OCI-LY1 (cell line): ENCODE results near the gene SPANXD.
"Not testable (repeated sequence)": the region's sequence is repeated elsewhere in the genome, so short reads cannot be mapped to it uniquely, and the experiment has no call there.

Experiments
- H2AFZ ChIP-seq: fragments of 200-600 bp; sonication (generic), shearing (Covaris generic); 2 replicates; pipeline ENCODE4 v1.6.0; 2014; ENCODE audit warnings: antibody characterized with exemption, mild to moderate bottlenecking, low read length
- H3F3A ChIP-seq: fragments of 200-600 bp; sonication (generic), shearing (Covaris generic); 2 replicates; pipeline ENCODE4 v1.6.0; 2014; ENCODE audit warnings: mild to moderate bottlenecking, antibody characterized with exemption, low read length, moderate library complexity; ENCODE audit not compliant: insufficient read depth
- H3K27ac ChIP-seq: fragments of 200-600 bp; sonication (generic); 2 replicates; pipeline ENCODE4 v1.5.1; 2014; ENCODE audit warnings: low read length, mixed run types, mild to moderate bottlenecking, low read depth; ENCODE audit not compliant: poor library complexity, severe bottlenecking
- H3K27me3 ChIP-seq: fragments of 200-600 bp; sonication (generic); 2 replicates; pipeline ENCODE4 v1.6.0; 2014; ENCODE audit warnings: antibody characterized with exemption, mild to moderate bottlenecking, low read length, moderate library complexity; ENCODE audit not compliant: insufficient read depth
- H3K36me3 ChIP-seq: fragments of 200-600 bp; sonication (generic); 2 replicates; pipeline ENCODE4 v1.6.1; 2014; ENCODE audit warnings: mild to moderate bottlenecking, antibody characterized with exemption, low read length, moderate library complexity, mixed read lengths; ENCODE audit not compliant: insufficient read depth
- H3K4me1 ChIP-seq: fragments of 200-600 bp; sonication (generic); 2 replicates; pipeline ENCODE4 v1.5.1; 2014; ENCODE audit warnings: mild to moderate bottlenecking, low read length, moderate library complexity; ENCODE audit not compliant: insufficient read depth, severe bottlenecking
- H3K4me2 ChIP-seq: fragments of 200-600 bp; sonication (generic), shearing (Covaris generic); 2 replicates; pipeline ENCODE4 v1.6.1; 2014; ENCODE audit warnings: low read length
- H3K4me3 ChIP-seq: fragments of 200-600 bp; sonication (generic); 2 replicates; pipeline ENCODE4 v1.5.1; 2014; ENCODE audit warnings: low read length, low read depth, mild to moderate bottlenecking, mixed read lengths; ENCODE audit not compliant: poor library complexity, severe bottlenecking
- H3K79me2 ChIP-seq: fragments of 200-600 bp; shearing (Covaris generic); 2 replicates; pipeline ENCODE4 v1.6.1; 2016; ENCODE audit warnings: mixed run types, low read length, mixed read lengths; ENCODE audit not compliant: insufficient read depth
- H3K9ac ChIP-seq: fragments of 200-600 bp; sonication (generic), shearing (Covaris generic); 2 replicates; pipeline ENCODE4 v1.6.1; 2014; ENCODE audit warnings: mild to moderate bottlenecking, low read length, mixed read lengths
- H3K9me2 ChIP-seq: fragments of 200-600 bp; sonication (generic), shearing (Covaris generic); 2 replicates; pipeline ENCODE4 v1.6.1; 2014; ENCODE audit warnings: low read depth, mild to moderate bottlenecking, low read length, mixed read lengths
- H3K9me3 ChIP-seq: fragments of 200-600 bp; shearing (Covaris generic); 2 replicates; pipeline ENCODE4 v1.6.1; 2014; ENCODE audit warnings: low read length, mixed read lengths
- H4K20me1 ChIP-seq: fragments of 200-600 bp; sonication (generic), shearing (Covaris generic); 2 replicates; pipeline ENCODE4 v1.6.0; 2016; ENCODE audit warnings: mild to moderate bottlenecking, low read length; ENCODE audit not compliant: insufficient read depth
- CTCF ChIP-seq: fragments of 200-600 bp; sonication (generic), shearing (Covaris generic); IDR thresholded peaks from 2 replicates; pipeline ENCODE4 v1.5.1; 2017; ENCODE audit warnings: mild to moderate bottlenecking, antibody characterized with exemption, low read length, moderate library complexity, mixed read lengths
- EZH2 ChIP-seq: fragments of 200-600 bp; sonication (generic), shearing (Covaris generic); IDR thresholded peaks from 2 replicates; pipeline ENCODE4 v1.8.0; 2017; ENCODE audit warnings: borderline replicate concordance, mixed run types, mild to moderate bottlenecking, antibody characterized with exemption, low read length, moderate library complexity, mixed read lengths

The SPANXD gene

GRCh38 chrX:141698639-141699038 lies at the start of gene SPANXD:
Gene SPANXD, minus strand, starts transcription at chrX:141698739. Its CDS starts 334 bp downstream, at chrX:141698405.
- H3K9me2 ChIP-seq, H3F3A ChIP-seq, H3K9ac ChIP-seq, H3K36me3 ChIP-seq, H4K20me1 ChIP-seq, H3K4me2 ChIP-seq, H3K27ac ChIP-seq, H3K4me3 ChIP-seq, H3K4me1 ChIP-seq, H3K79me2 ChIP-seq, H3K9me3 ChIP-seq, H3K27me3 ChIP-seq, H2AFZ ChIP-seq: not testable (repeated sequence)

- Histone ChIP-seq H3K9ac (no peak overlapping the region), H3K4me2 (no peak overlapping the region), H3K79me2 (no peaks in the 10 kb centered on the region)
These were observed 44.1 kb upstream of the SPANXD start for GRCh38 chrX:141742666-141743065.

GRCh38 chrX:141736656-141737055 lies 38.1 kb upstream of the SPANXD start:
- Histone ChIP-seq H3K27me3 (no peaks in the 10 kb centered on the region), H3K9me2 (no peaks in the 10 kb centered on the region), H3K9ac (no peak overlapping the region), H3K9me3 (no peaks in the 10 kb centered on the region), H4K20me1 (no peaks in the 10 kb centered on the region), H3K4me3 (no peak overlapping the region), H3K4me1 (no peaks in the 10 kb centered on the region), H3K27ac (no peak overlapping the region), H3F3A (no peaks in the 10 kb centered on the region), H3K36me3 (no peaks in the 10 kb centered on the region), H2AFZ (no peak overlapping the region), H3K4me2 (no peak overlapping the region), H3K79me2 (no peaks in the 10 kb centered on the region)
- TF ChIP-seq EZH2 (no peak), CTCF (no peak)

More at GRCh38 chrX:141742666-141743065, 44.1 kb upstream of the SPANXD start:
- Histone ChIP-seq H3K9me3 (no peaks in the 10 kb centered on the region), H4K20me1 (no peaks in the 10 kb centered on the region), H3K9me2 (no peaks in the 10 kb centered on the region), H3K4me3 (no peak overlapping the region), H3K4me1 (no peaks in the 10 kb centered on the region), H3K27me3 (no peaks in the 10 kb centered on the region), H3F3A (no peaks in the 10 kb centered on the region), H3K36me3 (no peaks in the 10 kb centered on the region), H2AFZ (no peak overlapping the region), H3K27ac (no peak overlapping the region)
- TF ChIP-seq EZH2, result no peak
- TF ChIP-seq CTCF, result no peak

GRCh38 chrX:141733371-141733770 lies 34.8 kb upstream of the SPANXD start:
- H3K27me3 ChIP-seq, result no peaks in the 10 kb centered on the region
- H3K4me2 ChIP-seq, result no peak overlapping the region
- H3K36me3 ChIP-seq, result no peaks in the 10 kb centered on the region
- H2AFZ ChIP-seq, result no peak overlapping the region
- no peak overlapping the region for H3K9ac ChIP-seq
- H3K4me3 ChIP-seq, result no peak overlapping the region
- no peak overlapping the region for H3K27ac ChIP-seq
- no peaks in the 10 kb centered on the region for H3K4me1 ChIP-seq
- H3K79me2 ChIP-seq, result no peaks in the 10 kb centered on the region
- no peaks in the 10 kb centered on the region for H3K9me3 ChIP-seq
- H3K9me2 ChIP-seq, result no peaks in the 10 kb centered on the region
- no peaks in the 10 kb centered on the region for H4K20me1 ChIP-seq
- no peak for TF ChIP-seq EZH2
- no peak for TF ChIP-seq CTCF
- no peaks in the 10 kb centered on the region for H3F3A ChIP-seq
